ENCODE measurements around the gene DHX30. TPM values are rescaled to one million over a fixed set of nuclear protein-coding genes. Genes with fewer than 3 reads are reported as not detected.

Gene DHX30
- total RNA-seq, 1 experiment from 2014 or later, result 75.7 TPM

DNA sequence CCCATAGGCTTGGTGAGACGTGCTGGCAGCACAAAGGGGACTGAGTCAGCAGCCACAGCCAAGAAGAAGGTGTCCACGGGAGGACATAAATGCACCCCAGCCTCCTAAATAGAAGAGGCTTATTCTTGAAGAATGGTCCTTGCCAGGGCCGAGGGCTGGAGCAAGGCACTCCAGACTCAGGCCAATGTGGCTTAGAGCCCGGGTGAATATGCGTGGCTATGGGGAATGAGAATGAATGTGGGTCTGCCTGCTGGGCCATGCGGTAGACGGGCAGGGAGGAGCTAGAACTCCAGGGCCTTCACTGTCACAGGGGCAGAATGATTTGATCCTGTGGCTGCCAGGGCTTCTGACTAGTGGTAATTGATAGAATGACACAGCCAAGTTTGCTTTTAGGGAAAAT lies 34.0 kb downstream of the DHX30 start:
- Mint-ChIP-seq H3K4me3 (ENCODE audit: unreplicated experiment) (no peak overlapping the region), H3K4me1 (ENCODE audit: low read depth, unreplicated experiment) (peaks cover 7% of the 10 kb centered on the region), H3K27ac (ENCODE audit: unreplicated experiment) (no peak overlapping the region), H3K36me3 (ENCODE audit: insufficient read depth, unreplicated experiment) (peaks cover 88% of the 10 kb centered on the region), H3K9me3 (ENCODE audit: unreplicated experiment) (no peaks in the 10 kb centered on the region), H3K27me3 (ENCODE audit: insufficient read depth, unreplicated experiment) (no peaks in the 10 kb centered on the region)
- DNase-seq, result no peak
- TF ChIP-seq, protein P1, sequence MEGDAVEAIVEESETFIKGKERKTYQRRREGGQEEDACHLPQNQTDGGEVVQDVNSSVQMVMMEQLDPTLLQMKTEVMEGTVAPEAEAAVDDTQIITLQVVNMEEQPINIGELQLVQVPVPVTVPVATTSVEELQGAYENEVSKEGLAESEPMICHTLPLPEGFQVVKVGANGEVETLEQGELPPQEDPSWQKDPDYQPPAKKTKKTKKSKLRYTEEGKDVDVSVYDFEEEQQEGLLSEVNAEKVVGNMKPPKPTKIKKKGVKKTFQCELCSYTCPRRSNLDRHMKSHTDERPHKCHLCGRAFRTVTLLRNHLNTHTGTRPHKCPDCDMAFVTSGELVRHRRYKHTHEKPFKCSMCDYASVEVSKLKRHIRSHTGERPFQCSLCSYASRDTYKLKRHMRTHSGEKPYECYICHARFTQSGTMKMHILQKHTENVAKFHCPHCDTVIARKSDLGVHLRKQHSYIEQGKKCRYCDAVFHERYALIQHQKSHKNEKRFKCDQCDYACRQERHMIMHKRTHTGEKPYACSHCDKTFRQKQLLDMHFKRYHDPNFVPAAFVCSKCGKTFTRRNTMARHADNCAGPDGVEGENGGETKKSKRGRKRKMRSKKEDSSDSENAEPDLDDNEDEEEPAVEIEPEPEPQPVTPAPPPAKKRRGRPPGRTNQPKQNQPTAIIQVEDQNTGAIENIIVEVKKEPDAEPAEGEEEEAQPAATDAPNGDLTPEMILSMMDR (IDR thresholded peaks at IDR 0.05; ENCODE audit: insufficient read depth in 1 of 2, low read depth in 1 of 2, low read length in 1 of 2, severe bottlenecking in 1 of 2, unreplicated experiment in 1 of 2), result no peak
- intact Hi-C loops (cut with micrococcal nuclease; ENCODE audit: unreplicated experiment), result loop anchor here (1.0 kb wide), 2 partner anchors 153 to 314 kb away; no protein-coding TSS in a partner anchor
- no TSS peak for BruUV-seq (replicated peaks)
- Histone ChIP-seq H3K4me3 (ENCODE audit: low read depth, low read length) (no peak overlapping the region), H3K4me1 (no peaks in the 10 kb centered on the region), H3K9me3 (no peaks in the 10 kb centered on the region), H3K27me3 (replicated peaks; ENCODE audit: control insufficient read depth, insufficient read depth, low read length) (no peaks in the 10 kb centered on the region), H3K36me3 (ENCODE audit: control insufficient read depth, insufficient read depth, low read length) (no peaks in the 10 kb centered on the region)
- POLR2A ChIA-PET, result no interaction called here
- CTCF ChIA-PET, result interaction anchor here (0.6 to 2.4 kb wide), 11 partner anchors 11 to 321 kb away, joined by 3 to 29 read pairs (median 5); no protein-coding TSS in a partner anchor

DNA sequence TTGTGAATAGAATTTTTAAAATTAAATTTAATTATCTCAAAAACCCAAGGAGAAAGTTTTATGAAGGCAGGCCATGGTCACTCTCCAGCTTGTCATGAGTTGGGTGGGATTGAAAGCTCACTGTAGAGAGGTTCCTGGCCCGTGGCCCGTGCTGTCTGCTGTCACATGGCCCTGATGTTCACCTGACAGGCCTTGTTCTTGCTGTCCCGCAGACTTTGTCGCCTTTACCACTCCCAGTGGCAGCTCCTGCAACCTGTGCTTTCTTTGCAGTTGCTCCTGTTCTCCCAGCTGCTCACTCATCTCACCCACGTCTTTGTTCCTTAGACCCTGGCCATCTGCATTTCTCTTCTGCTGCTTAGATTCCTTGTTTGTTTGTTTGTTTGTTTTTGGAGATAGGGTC lies 35.6 kb downstream of the DHX30 start:
- Histone ChIP-seq H3K36me3 (ENCODE audit: control insufficient read depth, insufficient read depth, low read length) (no peaks in the 10 kb centered on the region), H3K27me3 (replicated peaks; ENCODE audit: control insufficient read depth, insufficient read depth, low read length) (no peaks in the 10 kb centered on the region), H3K4me1 (no peaks in the 10 kb centered on the region), H3K4me3 (ENCODE audit: low read depth, low read length) (no peak overlapping the region), H3K9me3 (no peaks in the 10 kb centered on the region)
- ChIA-PET POLR2A (no interaction called here), CTCF (interaction anchor here (1.4 to 2.4 kb wide), 2 partner anchors 285 to 313 kb away, joined by 3 to 29 read pairs; no protein-coding TSS in a partner anchor)
- Mint-ChIP-seq H3K27ac (ENCODE audit: unreplicated experiment) (no peak overlapping the region), H3K4me3 (ENCODE audit: unreplicated experiment) (no peak overlapping the region), H3K27me3 (ENCODE audit: insufficient read depth, unreplicated experiment) (no peaks in the 10 kb centered on the region), H3K36me3 (ENCODE audit: insufficient read depth, unreplicated experiment) (peaks cover 86% of the 10 kb centered on the region), H3K4me1 (ENCODE audit: low read depth, unreplicated experiment) (peaks cover 14% of the 10 kb centered on the region), H3K9me3 (ENCODE audit: unreplicated experiment) (no peaks in the 10 kb centered on the region)
- TF ChIP-seq, protein P1 (IDR thresholded peaks at IDR 0.05; ENCODE audit: insufficient read depth in 1 of 2, low read depth in 1 of 2, low read length in 1 of 2, severe bottlenecking in 1 of 2, unreplicated experiment in 1 of 2), result no peak
- BruUV-seq (replicated peaks), result no TSS peak
- intact Hi-C loops (cut with micrococcal nuclease; ENCODE audit: unreplicated experiment), result no loop called here
- no peak for DNase-seq

DNA sequence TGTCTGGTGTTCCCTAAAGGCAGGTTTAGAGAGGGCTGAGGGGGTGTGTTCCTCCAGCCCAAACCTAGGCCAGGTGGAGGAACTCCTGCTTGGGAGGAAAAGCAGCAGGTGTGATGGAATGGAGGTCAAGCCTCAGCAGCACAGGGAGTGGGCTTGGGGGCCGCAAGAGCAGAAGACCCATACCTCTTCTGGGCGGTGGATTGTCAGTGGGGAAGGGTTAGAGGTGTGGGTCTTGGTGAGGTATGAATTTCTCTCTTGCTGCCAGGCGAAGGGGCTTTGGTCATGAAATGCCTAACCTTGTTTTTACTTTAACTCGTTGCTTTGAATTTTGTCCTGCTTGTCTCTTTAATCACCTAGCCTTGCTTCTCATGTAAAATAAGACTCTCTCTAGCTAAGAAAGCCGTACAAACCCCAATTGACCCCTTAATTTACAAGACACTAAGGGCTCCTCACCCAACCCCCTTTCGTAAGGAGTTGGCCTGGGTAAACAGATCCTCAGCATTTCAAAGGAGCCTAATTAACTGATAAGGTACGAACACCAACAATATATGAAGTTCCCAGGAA lies 38.9 kb downstream of the DHX30 start:
- ChIA-PET CTCF (no interaction called here), POLR2A (no interaction called here)
- Mint-ChIP-seq H3K4me1 (ENCODE audit: low read depth, unreplicated experiment) (peaks cover 14% of the 10 kb centered on the region), H3K4me3 (ENCODE audit: unreplicated experiment) (peak overlapping the region; percentile 19), H3K36me3 (ENCODE audit: insufficient read depth, unreplicated experiment) (peaks cover 86% of the 10 kb centered on the region), H3K27me3 (ENCODE audit: insufficient read depth, unreplicated experiment) (no peaks in the 10 kb centered on the region), H3K27ac (ENCODE audit: unreplicated experiment) (peak overlapping the region; percentile 77), H3K9me3 (ENCODE audit: unreplicated experiment) (no peaks in the 10 kb centered on the region)
- no peak for DNase-seq
- H3K4me3 ChIP-seq (ENCODE audit: low read depth, low read length), result no peak overlapping the region
- H3K9me3 ChIP-seq, result no peaks in the 10 kb centered on the region
- intact Hi-C loops (cut with micrococcal nuclease; ENCODE audit: unreplicated experiment), result no loop called here
- peaks cover 2% of the 10 kb centered on the region for H3K36me3 ChIP-seq (ENCODE audit: control insufficient read depth, insufficient read depth, low read length)
- BruUV-seq (replicated peaks), result no TSS peak
- no peaks in the 10 kb centered on the region for H3K27me3 ChIP-seq (replicated peaks; ENCODE audit: control insufficient read depth, insufficient read depth, low read length)
- TF ChIP-seq, protein P1 (IDR thresholded peaks at IDR 0.05; ENCODE audit: insufficient read depth in 1 of 2, low read depth in 1 of 2, low read length in 1 of 2, severe bottlenecking in 1 of 2, unreplicated experiment in 1 of 2), result no peak
- H3K4me1 ChIP-seq, result 0 out of 2 replicates have a peak, but pooled peaks cover 8% of the 10 kb centered on the region

Data from Caco-2 (cell line).